ENCODE results near the gene EPHB1. TPM values are rescaled to one million over a fixed set of nuclear protein-coding genes. Genes with fewer than 3 reads are reported as not detected.

Gene EPHB1
- polyA plus RNA-seq, 3 donors, result 5.0 to 6.8 (median 6.2) TPM

DNA sequence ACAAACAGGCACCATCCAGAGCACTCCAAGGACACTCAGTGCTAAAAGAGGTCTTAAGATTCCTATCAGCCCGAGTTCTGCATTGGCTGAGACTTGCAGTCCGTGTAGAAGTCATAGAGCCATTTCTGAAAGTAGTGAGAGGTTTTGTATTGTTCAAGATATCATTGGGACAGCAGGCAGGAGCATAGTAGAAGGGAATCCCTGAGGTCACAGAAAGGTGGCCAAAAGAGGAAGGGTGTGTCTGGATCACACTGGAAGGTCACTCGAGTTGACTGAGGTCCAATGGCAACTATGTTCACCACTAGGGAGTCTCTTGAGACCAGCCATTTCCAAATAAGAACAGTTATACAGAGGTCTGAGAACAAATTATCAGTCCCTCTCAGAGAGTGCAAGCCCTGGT is 468.3 kb downstream of the EPHB1 start:
- DNase-seq (ENCODE audit: low read depth in 3 of 3, low spot score in 2 of 3), result no peak

DNA sequence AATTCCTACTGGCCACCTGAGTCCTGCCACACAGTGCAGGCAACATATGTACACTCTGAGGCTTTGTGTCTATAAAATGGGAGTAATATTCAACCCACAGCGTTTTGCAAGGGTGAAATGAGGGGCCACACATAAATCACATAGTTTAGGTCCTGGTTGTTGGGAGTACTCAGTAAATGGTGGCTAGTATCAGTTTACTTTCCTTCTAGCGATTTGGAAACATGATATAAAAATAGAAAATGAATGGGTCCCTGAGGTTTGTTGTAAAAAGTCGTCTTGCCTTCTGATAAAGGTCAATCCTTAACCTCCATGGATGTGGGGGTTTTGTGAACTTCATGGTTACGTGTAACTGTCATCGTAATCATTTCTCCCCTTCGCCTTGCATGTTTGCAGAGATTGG is 472.4 kb downstream of the EPHB1 start:
- DNase-seq (ENCODE audit: low read depth in 3 of 3, low spot score in 2 of 3), result no peak

DNA sequence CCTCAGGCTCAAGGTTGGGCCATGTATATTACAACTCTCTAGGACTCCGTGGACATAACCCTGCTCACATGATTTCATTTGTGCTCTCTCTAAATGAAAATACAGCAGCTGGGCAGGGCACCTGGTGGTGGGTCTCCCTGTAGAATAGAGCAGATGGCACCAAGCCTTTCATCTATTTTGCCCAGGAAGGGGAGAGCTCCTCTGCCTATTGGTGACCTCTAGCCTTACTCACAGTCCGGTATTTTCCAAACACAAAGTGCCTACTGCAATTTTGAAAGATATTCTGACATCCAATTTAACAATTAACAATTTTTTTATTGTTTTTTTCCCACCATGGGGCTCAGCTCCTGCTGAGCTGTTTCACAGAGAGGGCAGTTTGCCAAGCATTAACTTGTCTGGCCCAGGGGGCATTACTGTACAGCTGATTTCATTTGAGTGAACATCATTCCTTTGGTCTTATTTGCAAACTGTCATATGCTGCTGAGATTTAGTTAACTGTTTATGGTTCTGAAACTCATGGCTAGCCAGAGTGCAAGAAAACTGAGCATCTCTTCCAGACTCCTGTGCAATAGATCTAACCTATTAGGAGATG is 474.0 kb downstream of the EPHB1 start:
- DNase-seq (ENCODE audit: low read depth in 3 of 3, low spot score in 2 of 3), result no peak

DNA sequence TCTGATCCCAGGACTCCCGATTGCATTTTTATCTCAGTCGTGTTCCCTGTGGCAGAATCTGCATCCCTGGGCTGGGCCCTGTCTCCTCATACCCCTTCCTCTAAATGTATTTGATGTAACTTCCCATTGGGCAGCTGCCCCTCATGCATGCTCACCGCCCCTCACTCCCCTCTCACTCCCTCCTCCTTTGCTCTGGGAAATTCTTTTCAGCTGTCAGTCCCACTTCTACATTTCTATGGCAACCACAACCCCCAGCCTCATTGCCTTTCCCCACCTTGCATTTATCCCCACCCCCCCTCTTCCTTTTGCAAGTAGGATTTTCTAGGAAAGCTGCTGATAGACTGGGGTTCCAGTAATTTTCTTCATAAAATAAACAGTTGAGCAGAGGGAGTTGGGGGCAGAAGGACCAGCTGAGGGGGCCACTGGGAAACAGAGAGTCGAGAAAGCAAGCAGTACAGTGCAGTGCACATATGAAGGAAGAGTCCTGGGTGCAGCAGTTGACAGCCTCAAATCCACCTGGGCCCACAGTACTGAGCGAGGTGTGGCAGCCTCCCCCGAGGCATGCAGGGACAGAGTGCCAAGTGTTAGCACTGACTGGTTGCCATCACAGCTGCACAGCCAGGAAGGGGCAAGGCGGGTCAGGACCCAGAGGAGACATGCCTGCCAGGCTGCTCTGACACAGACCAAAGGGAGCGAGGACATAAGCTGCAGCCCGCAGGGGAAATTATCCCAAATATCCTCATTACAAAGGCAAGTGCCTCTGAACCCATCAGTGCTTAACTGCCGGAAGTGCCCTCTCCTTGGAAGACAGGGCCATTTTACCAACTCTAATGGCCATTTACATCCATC is 476.3 kb downstream of the EPHB1 start:
- DNase-seq (ENCODE audit: low read depth in 3 of 3, low spot score in 2 of 3), result no peak

DNA sequence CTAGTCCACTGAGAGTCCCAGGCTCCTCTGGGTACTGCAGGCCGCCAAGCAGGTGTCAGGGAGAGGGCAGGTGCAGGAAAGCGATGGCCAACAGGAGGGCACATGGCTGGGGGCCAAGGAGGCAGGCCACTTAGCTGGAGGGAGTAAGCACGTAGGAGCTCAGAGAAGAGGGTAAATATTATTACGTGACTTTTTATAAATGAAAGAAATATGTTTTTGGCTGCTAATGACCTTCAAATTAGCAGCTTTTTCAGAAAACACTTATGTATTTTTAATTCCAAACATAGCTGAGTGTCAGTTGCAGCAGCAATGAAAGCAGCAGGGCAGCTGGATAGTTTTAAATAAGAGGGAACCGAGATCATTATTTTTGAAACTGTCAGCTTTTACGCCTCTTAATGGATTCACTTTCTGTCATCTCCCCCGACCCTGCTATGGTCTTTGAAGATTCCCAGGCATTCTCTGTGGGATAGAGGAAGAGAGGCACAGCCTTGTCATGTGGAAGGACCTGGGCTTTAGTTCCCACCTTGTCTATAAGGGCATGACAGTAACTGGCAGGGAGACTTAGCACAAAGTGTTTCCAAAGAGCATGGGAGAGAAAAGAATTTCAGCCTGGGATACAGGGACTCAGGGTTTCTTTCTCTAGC is 477.1 kb downstream of the EPHB1 start:
- no peak for DNase-seq (ENCODE audit: low read depth in 3 of 3, low spot score in 2 of 3)

DNA sequence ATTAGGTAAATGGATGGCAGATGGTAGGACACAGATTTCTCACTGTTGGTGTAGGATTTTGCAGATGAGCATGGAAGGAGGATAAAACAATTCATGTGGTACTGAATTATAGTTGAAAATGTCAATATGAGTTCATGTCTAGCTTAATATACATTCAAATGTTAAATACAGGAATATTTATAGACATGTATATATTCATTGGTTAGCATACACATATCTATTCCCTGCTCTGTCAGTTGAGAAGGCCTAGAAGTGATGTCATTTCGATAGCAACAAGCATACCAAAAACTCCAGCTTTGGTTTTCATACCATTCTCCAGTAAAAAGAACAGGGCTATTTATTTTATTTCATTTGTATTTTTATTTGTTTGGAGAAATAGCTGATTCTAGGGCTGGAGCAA is 497.1 kb downstream of the EPHB1 start:
- DNase-seq (ENCODE audit: low read depth in 3 of 3, low spot score in 2 of 3), result no peak

DNA sequence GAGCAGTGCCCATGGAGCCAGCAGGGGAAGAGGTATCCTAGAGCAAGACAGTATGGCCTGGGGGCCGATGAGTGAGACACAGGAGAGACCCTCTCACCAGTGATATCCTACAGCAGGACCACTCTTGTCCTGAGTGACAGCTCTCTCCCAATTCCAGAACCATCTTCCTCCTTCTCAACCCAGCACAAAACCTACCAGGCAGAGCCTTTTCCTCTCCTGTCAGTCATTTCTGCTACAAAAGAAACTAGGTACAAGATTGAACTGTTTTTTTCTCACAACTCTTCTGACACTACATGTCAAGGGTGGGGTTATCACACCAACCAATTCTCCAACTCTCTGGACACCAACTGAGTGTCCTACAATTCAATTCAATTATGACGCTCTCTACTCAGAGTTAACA is 506.6 kb downstream of the EPHB1 start:
- DNase-seq (ENCODE audit: low read depth in 3 of 3, low spot score in 2 of 3), result no peak

DNA sequence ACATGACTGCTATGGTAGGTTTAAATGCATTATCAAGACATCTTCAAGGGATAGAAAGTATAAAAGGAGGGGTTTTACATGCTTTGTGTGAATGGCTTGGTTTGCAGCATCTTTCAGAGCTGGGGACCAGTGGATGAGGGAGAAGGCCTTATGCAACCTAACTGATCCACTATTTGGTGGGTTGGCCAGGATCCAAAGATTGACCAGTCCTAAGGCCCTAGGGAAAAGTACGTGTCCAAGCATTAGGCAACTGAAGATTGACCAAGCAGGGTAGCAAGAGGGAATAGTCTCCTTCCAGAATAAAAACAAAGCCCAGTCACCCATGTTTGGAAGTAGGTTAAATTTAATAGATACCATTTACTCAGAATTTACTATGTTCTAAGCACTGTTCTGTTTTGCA is 509.3 kb downstream of the EPHB1 start:
- no peak for DNase-seq (ENCODE audit: low read depth in 3 of 3, low spot score in 2 of 3)

Other genes with a start within 250 kb of the EPHB1 start
- 1 to 10 TPM; 1.2 to 1.5 (median 1.4) TPM for gene KY, start 144.2 kb upstream of the EPHB1 start, polyA plus RNA-seq (ENCODE audit: insufficient read length in 3 of 3)

All from right renal cortex interstitium (tissue), 3 donors.